ENCODE measurements around the gene CAMKMT.
A peak's percentile ranks its signal among the peaks of the same experiment; 100 is the strongest.

The CAMKMT gene

GRCh38 chr2:44706681-44707553 lies 345.2 kb downstream of the CAMKMT start:
- DNase-seq = no peak

- DNase-seq = peak; percentile 21
These were observed 346.4 kb downstream of the CAMKMT start for GRCh38 chr2:44707945-44708660.

GRCh38 chr2:44708661-44709000 lies 346.9 kb downstream of the CAMKMT start:
- DNase-seq = no peak

- no peak for DNase-seq
These were observed 351.4 kb downstream of the CAMKMT start for GRCh38 chr2:44713170-44713569.

GRCh38 chr2:44715671-44716081 lies 353.9 kb downstream of the CAMKMT start:
- DNase-seq = peak; percentile 61

GRCh38 chr2:44716131-44716530 lies 354.4 kb downstream of the CAMKMT start:
- no peak for DNase-seq

GRCh38 chr2:44718431-44718830 lies 356.7 kb downstream of the CAMKMT start:
- no peak for DNase-seq

GRCh38 chr2:44719562-44719961 lies 357.8 kb downstream of the CAMKMT start:
- no peak for DNase-seq

GRCh38 chr2:44722026-44722625 lies 360.4 kb downstream of the CAMKMT start:
- DNase-seq = no peak

GRCh38 chr2:44723921-44724320 lies 362.2 kb downstream of the CAMKMT start:
- DNase-seq = no peak

- peak; percentile 12 for DNase-seq
These were observed 368.8 kb downstream of the CAMKMT start for GRCh38 chr2:44730593-44730992.

- DNase-seq = no peak
These were observed 369.8 kb downstream of the CAMKMT start for GRCh38 chr2:44731505-44731904.

GRCh38 chr2:44736270-44736942 lies 374.7 kb downstream of the CAMKMT start:
- peak; percentile 6 for DNase-seq

GRCh38 chr2:44740678-44741077 lies 378.9 kb downstream of the CAMKMT start:
- DNase-seq = peak; percentile 17

GRCh38 chr2:44741507-44741906 lies 379.8 kb downstream of the CAMKMT start:
- no peak for DNase-seq

- DNase-seq = no peak
These were observed 380.3 kb downstream of the CAMKMT start for GRCh38 chr2:44742057-44742456.

- no peak for DNase-seq
These were observed 381.7 kb downstream of the CAMKMT start for GRCh38 chr2:44743473-44743872.

GRCh38 chr2:44744961-44745892 lies 383.5 kb downstream of the CAMKMT start:
- DNase-seq = no peak

GRCh38 chr2:44745922-44746766 lies 384.4 kb downstream of the CAMKMT start:
- no peak for DNase-seq

- no peak for DNase-seq
These were observed 385.3 kb downstream of the CAMKMT start for GRCh38 chr2:44746856-44747615.

Data from DMS53 (cell line).